Osteoblast (primary cell): ENCODE results near the gene SPEF2. TPM values are rescaled to one million over a fixed set of nuclear protein-coding genes. Genes with fewer than 3 reads are reported as not detected.

ENCODE experiments used
- DNase-seq: peaks from one replicate; pipeline ENCODE4 v3.0.0; 2011; ENCODE audit warnings: low spot score, mixed read lengths; ENCODE audit not compliant: insufficient read length; ENCODE audit errors: missing footprints
- H2AFZ ChIP-seq: 2 replicates; pipeline ENCODE4 v1.6.0; 2011; ENCODE audit warnings: mild to moderate bottlenecking, low read length
- H3K27ac ChIP-seq: 2 replicates; pipeline ENCODE4 v1.5.1; 2011; ENCODE audit warnings: mild to moderate bottlenecking, low read depth, low read length, moderate library complexity
- H3K27me3 ChIP-seq: 2 replicates; pipeline ENCODE4 v1.6.0; 2012; ENCODE audit warnings: mild to moderate bottlenecking, control low read depth, inconsistent platforms, low read length, moderate library complexity; ENCODE audit not compliant: insufficient read depth
- H3K36me3 ChIP-seq: 2 replicates; pipeline ENCODE4 v1.5.1; 2011; ENCODE audit warnings: mild to moderate bottlenecking, low read length, control low read depth, moderate library complexity; ENCODE audit not compliant: insufficient read depth
- H3K4me1 ChIP-seq: 2 replicates; pipeline ENCODE4 v1.5.1; 2011; ENCODE audit warnings: mild to moderate bottlenecking, low read length, control low read depth, moderate library complexity; ENCODE audit not compliant: insufficient read depth
- H3K4me2 ChIP-seq: 2 replicates; pipeline ENCODE4 v1.6.0; 2011; ENCODE audit warnings: mild to moderate bottlenecking, low read length; ENCODE audit not compliant: insufficient read depth
- H3K4me3 ChIP-seq: fragments of 200-600 bp; sonication (generic); 3 replicates; pipeline ENCODE4 v1.5.1; 2012; ENCODE audit warnings: mild to moderate bottlenecking, low read length, inconsistent platforms; ENCODE audit not compliant: insufficient read depth
- H3K79me2 ChIP-seq: 2 replicates; pipeline ENCODE4 v1.6.0; 2012; ENCODE audit warnings: mild to moderate bottlenecking, low read length, control low read depth, inconsistent platforms; ENCODE audit not compliant: insufficient read depth
- H3K9me3 ChIP-seq: 2 replicates; pipeline ENCODE4 v1.5.1; 2011; ENCODE audit warnings: low read depth, low read length, control low read depth
- H4K20me1 ChIP-seq: 2 replicates; pipeline ENCODE4 v1.6.0; 2012; ENCODE audit warnings: mild to moderate bottlenecking, low read length, control low read depth; ENCODE audit not compliant: insufficient read depth
- total RNA-seq: library from RNA; depleted of rRNA; stranded (reverse); fragments of >200 nt; gene quantifications from 2 replicates; pipeline ENCODE4 v1.2.3, GENCODE V29; 2012
- TF ChIP-seq, protein P1 (sequence below): IDR thresholded peaks from 2 replicates; pipeline ENCODE4 v1.5.1; 2011; ENCODE audit warnings: mild to moderate bottlenecking, low read depth, low read length, moderate library complexity; ENCODE audit errors: extremely low read depth

SPEF2 gene
- total RNA-seq, 1 donor: 7.2 TPM

- H4K20me1 ChIP-seq: no peaks in the 10 kb centered on the region
- no peak for DNase-seq
- H3K4me2 ChIP-seq: peak overlapping the region; percentile 28
- no peaks in the 10 kb centered on the region for H3K9me3 ChIP-seq
- peak overlapping the region; percentile 19 for H3K27ac ChIP-seq
- H3K36me3 ChIP-seq: no peaks in the 10 kb centered on the region
- TF ChIP-seq, protein P1, sequence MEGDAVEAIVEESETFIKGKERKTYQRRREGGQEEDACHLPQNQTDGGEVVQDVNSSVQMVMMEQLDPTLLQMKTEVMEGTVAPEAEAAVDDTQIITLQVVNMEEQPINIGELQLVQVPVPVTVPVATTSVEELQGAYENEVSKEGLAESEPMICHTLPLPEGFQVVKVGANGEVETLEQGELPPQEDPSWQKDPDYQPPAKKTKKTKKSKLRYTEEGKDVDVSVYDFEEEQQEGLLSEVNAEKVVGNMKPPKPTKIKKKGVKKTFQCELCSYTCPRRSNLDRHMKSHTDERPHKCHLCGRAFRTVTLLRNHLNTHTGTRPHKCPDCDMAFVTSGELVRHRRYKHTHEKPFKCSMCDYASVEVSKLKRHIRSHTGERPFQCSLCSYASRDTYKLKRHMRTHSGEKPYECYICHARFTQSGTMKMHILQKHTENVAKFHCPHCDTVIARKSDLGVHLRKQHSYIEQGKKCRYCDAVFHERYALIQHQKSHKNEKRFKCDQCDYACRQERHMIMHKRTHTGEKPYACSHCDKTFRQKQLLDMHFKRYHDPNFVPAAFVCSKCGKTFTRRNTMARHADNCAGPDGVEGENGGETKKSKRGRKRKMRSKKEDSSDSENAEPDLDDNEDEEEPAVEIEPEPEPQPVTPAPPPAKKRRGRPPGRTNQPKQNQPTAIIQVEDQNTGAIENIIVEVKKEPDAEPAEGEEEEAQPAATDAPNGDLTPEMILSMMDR: no peak
- H3K79me2 ChIP-seq: no peaks in the 10 kb centered on the region
- H3K4me1 ChIP-seq: peaks cover 19% of the 10 kb centered on the region
- H2AFZ ChIP-seq: no peak overlapping the region
- H3K27me3 ChIP-seq: no peaks in the 10 kb centered on the region
- no peak overlapping the region for H3K4me3 ChIP-seq
Observed at GRCh38 chr5:35789732-35790456, 172.2 kb downstream of the SPEF2 start.

DNA sequence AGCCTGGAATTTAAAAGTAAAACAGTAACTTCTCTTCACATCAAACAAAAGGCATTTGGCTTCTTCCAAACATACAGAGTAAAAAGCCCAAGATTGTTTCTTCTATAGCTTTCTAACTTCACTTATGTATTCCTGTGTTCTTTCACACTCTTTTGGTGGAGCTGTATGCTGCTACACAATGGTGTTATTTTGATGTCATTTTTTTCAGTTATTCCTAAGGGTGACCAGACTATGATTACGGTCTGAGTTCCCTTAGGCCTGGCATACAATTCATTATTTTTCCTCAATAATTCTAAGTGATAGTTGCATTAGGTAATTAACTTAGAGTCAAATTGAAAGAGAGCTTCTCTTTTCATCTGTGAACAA is 172.8 kb downstream of the SPEF2 start:
- Histone ChIP-seq H3K4me2 (no peak overlapping the region), H3K9me3 (no peaks in the 10 kb centered on the region), H3K4me1 (peaks cover 19% of the 10 kb centered on the region), H4K20me1 (no peaks in the 10 kb centered on the region), H3K27ac (peak overlapping the region; percentile 19), H3K36me3 (no peaks in the 10 kb centered on the region), H3K27me3 (no peaks in the 10 kb centered on the region), H2AFZ (no peak overlapping the region), H3K79me2 (no peaks in the 10 kb centered on the region), H3K4me3 (no peak overlapping the region)
- no peak for DNase-seq
- TF ChIP-seq, protein P1: no peak

DNA sequence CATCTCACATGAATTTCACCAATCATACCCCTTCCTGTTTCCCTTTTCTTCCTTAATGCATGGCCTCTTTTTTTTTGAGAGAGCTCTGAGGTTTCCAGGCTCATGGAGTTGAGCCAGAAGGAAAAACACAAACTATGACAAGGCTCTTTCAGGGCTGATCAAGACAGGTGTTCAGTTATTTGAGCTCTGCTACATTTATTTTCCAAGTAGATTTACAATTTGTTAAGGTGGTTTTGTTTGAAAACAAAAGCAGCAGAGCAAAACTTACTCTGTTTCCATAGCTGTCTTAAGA is 176.6 kb downstream of the SPEF2 start:
- H3K9me3 ChIP-seq: no peaks in the 10 kb centered on the region
- no peaks in the 10 kb centered on the region for H4K20me1 ChIP-seq
- H3K36me3 ChIP-seq: no peaks in the 10 kb centered on the region
- no peak for DNase-seq
- peaks cover 19% of the 10 kb centered on the region for H3K4me1 ChIP-seq
- H3K79me2 ChIP-seq: no peaks in the 10 kb centered on the region
- H3K4me3 ChIP-seq: no peak overlapping the region
- TF ChIP-seq, protein P1: no peak
- no peaks in the 10 kb centered on the region for H3K27me3 ChIP-seq
- H2AFZ ChIP-seq: peak overlapping the region; percentile 24
- H3K4me2 ChIP-seq: no peak overlapping the region
- H3K27ac ChIP-seq: no peak overlapping the region

GRCh38 chr5:35794684-35795375 is 177.2 kb downstream of the SPEF2 start:
- TF ChIP-seq, protein P1: no peak
- Histone ChIP-seq H3K27ac (no peak overlapping the region), H3K27me3 (no peaks in the 10 kb centered on the region), H3K4me3 (no peak overlapping the region), H3K79me2 (no peaks in the 10 kb centered on the region), H3K9me3 (no peaks in the 10 kb centered on the region), H3K4me2 (no peak overlapping the region), H3K36me3 (no peaks in the 10 kb centered on the region), H3K4me1 (peaks cover 17% of the 10 kb centered on the region), H4K20me1 (no peaks in the 10 kb centered on the region), H2AFZ (no peak overlapping the region)
- DNase-seq: peak; percentile 69
